ENCODE data around the gene FARP2.
A peak's percentile ranks its signal among the peaks of the same experiment; 100 is the strongest.
"Not testable (repeated sequence)": the region's sequence is repeated elsewhere in the genome, so short reads cannot be mapped to it uniquely, and the experiment has no call there.

FARP2 gene

GRCh38 chr2:241408849-241409248, 52.8 kb downstream of the FARP2 start:
- DNase-seq (ENCODE audit: low read depth in 4 of 4, low spot score in 1 of 4), result no peak

- no peak for DNase-seq (ENCODE audit: low read depth in 4 of 4, low spot score in 1 of 4)
These were observed 54.7 kb downstream of the FARP2 start for GRCh38 chr2:241410739-241411176.

DNA sequence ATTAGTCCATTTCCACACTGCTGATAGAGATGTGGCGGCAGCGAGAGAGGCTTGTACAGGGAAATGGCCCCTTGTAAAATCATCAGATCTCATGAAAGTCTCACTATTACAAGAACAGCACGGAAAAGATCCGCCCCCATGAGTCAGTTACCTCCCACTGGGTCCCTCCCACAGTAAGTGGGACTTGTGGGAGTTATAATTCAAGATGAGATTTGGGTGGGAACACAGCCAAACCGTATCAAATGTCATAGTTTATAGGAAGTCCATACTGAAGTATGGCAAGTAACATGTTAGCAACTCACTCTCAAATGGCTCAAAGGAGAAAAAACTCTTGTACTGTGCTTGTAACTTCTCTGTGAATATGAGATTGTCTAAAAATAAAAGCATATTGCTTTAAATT, 56.1 kb downstream of the FARP2 start:
- no peak for DNase-seq (ENCODE audit: low read depth in 4 of 4, low spot score in 1 of 4)

GRCh38 chr2:241413501-241413900, 57.4 kb downstream of the FARP2 start:
- not testable (repeated sequence) for DNase-seq (ENCODE audit: low read depth in 4 of 4, low spot score in 1 of 4)

GRCh38 chr2:241413929-241414580, 58.0 kb downstream of the FARP2 start:
- DNase-seq (ENCODE audit: low read depth in 4 of 4, low spot score in 1 of 4), result no peak

DNA sequence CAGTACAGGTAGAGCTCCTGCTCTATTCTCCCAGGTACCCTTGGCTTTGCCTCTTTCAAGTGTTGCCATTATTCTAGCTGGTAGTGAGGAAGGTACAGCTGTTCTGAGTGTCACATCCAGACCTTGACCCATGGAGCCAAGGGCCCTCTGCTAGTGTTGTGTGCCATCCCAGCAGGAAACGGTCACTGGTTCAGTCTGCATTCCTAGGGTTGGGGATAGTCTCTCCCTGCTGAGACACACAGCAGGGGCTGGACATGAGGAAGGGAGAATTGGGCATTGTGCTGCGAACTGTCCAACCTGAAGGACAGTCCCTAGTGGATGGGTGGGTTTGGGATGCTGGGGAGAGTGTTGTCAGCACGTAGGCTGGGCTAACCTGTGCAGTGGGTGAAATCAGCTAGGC, 59.1 kb downstream of the FARP2 start:
- no peak for DNase-seq (ENCODE audit: low read depth in 4 of 4, low spot score in 1 of 4)

DNA sequence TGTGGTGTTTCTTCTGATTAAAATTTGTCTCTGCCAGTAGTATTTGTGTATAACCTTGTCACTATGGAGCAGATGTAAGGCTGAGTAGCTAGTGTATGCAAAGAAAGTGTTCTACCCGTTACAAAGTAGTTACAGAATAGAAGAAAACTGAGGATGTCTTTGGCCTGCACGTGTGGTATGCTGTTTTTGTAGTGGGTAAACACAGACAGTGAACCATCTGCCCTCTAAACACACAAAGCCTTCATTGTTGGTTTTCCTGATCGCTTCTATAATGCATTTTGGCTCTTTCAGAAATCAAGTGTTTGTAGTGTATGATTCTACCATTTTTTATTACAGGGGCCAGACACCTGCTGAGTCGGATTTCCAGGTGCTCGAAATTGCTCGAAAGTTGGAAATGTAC, 61.5 kb downstream of the FARP2 start:
- DNase-seq (ENCODE audit: low read depth in 4 of 4, low spot score in 1 of 4), result no peak

GRCh38 chr2:241421330-241421729, 65.2 kb downstream of the FARP2 start:
- no peak for DNase-seq (ENCODE audit: low read depth in 4 of 4, low spot score in 1 of 4)

DNA sequence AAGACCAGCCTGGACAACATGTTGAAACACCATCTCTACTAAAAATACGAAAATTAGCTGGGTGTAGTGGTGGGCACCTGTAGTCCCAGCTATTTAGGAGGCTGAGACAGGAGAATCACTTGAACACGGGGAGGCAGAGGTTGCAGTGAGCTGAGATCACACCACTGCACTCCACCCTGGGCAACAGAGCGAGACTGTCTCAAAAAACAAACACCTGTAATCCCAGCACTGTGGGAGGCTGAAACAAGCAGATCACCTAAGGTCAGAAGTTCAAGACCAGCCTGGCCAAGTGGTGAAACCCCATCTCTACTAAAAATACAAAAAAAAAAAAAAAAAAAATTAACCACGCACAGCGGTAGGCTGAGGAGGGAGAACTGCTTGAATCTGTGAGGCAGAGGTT, 65.9 kb downstream of the FARP2 start:
- not testable (repeated sequence) for DNase-seq (ENCODE audit: low read depth in 4 of 4, low spot score in 1 of 4)

- no peak for DNase-seq (ENCODE audit: low read depth in 4 of 4, low spot score in 1 of 4)
These were observed 66.3 kb downstream of the FARP2 start for GRCh38 chr2:241422350-241422749.

- not testable (repeated sequence) for DNase-seq (ENCODE audit: low read depth in 4 of 4, low spot score in 1 of 4)
These were observed 67.4 kb downstream of the FARP2 start for GRCh38 chr2:241423489-241423888.

- DNase-seq (ENCODE audit: low read depth in 4 of 4, low spot score in 1 of 4), result no peak
These were observed 69.3 kb downstream of the FARP2 start for GRCh38 chr2:241425368-241425767.

DNA sequence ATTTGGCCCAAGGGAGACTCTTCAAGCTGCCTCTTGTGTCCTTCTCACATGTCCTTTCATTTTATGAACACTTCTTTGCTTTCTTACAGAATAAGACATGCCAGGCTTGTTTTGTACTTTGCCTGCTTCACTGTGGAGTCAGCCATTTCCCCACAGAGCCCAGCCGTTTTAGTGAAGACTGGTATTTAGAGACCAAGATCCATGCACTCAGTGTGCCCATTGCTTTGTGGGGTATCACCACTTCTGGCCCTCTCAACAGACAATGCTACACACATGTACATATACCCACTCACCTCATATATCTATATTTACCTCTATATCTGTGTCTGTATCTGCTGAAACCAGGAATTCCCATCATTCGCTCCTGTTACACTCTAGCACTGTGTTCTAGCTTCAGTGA, 74.1 kb downstream of the FARP2 start:
- no peak for DNase-seq (ENCODE audit: low read depth in 4 of 4, low spot score in 1 of 4)

- DNase-seq (ENCODE audit: low read depth in 4 of 4, low spot score in 1 of 4), result no peak
These were observed 76.9 kb downstream of the FARP2 start for GRCh38 chr2:241432824-241433448.

GRCh38 chr2:241437179-241437578, 81.1 kb downstream of the FARP2 start:
- no peak for DNase-seq (ENCODE audit: low read depth in 4 of 4, low spot score in 1 of 4)

DNA sequence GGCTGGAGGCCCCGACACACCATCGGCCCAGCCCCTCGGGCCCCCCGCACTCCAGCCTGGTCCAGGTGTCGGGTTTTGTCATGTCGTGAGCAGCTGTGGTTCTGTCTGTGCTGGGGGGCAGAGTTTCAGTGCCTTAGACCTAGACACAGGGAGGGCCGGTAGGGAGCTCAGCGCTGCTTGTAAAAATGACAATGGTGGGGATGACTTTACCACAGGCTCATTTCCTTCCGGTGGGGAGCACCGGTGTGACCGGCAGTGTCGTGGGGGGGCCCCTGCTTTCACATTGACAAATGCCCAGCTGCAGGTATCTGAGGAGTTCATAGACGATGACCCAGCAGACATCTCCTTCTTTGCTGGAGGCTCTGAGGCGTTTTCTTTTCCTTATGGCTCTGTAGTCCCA, 85.4 kb downstream of the FARP2 start:
- no peak for DNase-seq (ENCODE audit: low read depth in 4 of 4, low spot score in 1 of 4)

DNA sequence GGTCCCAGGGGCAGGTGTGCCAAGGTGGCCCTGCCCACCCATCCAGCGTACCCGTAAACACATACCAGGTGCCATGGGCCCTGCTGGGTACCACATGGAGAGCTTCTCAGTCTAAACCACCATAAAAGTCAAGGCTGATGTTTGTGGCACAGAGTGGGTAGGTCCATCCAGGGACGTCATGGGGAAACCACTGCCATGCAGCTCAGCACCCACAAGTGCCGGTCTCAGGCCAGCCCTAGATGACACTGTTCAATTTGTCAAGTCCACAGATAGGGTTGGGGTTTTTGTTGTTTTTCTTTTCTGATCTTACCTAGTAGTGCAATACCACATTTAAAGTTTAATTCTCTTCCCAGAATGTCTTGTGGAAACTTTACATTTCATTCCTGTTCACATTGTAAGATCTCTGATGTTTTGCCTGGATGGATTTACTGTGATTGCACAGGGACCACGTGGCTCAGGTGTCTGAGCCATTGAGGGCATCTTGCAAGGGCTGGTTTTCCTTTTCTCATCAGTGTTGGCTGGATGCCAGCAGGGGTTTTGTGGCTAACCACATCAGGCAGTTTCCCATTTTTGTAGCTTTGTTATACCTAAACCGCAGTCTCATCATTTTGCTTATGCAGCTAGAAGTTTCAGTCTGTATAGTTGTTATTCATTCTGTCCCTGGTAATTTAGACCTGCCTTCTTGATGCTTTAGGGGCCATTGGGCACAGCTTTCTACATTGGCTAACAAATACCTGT, 87.6 kb downstream of the FARP2 start:
- peak; percentile 80 to 91 (median 88) for DNase-seq (ENCODE audit: low read depth in 4 of 4, low spot score in 1 of 4)

DNA sequence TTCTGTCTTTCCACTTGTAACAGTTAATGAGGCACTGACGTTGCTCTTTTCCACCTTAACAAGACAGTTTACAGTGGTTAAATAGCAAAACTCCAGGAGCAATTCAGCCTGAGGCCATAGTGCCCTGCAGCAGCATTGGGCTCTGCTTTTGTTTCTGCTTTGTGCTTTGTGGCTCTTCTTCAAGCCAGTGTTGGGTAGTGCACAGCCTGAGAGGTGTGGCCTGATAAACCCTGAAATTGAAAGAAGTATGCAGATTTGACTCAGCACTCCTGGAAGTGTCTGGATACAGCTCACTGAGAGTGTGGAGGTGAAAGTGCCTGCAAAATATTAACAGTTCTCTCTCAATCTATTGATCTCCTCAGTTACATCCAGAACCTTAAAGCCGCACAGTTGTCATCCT, 89.3 kb downstream of the FARP2 start:
- no peak for DNase-seq (ENCODE audit: low read depth in 4 of 4, low spot score in 1 of 4)

DNA sequence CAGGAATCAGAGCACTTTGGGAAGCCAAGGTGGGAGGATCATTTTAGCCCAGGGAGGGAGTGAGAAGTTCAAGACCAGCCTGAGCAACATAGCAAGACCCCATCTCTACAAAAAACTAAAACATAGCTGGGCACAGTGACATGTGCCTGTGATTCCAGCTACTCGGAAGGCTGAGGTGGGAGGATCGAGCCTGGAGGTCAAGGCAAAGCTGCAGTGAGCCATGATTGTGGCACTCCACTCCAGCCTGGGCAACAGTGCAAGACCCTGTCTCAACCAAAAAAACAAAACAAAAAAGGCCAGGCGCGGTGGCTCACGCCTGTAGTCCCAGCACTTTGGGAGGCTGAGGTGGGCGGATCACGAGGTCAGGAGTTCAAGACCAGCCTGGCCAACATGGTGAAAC, 94.0 kb downstream of the FARP2 start:
- not testable (repeated sequence) for DNase-seq (ENCODE audit: low read depth in 4 of 4, low spot score in 1 of 4)

DNA sequence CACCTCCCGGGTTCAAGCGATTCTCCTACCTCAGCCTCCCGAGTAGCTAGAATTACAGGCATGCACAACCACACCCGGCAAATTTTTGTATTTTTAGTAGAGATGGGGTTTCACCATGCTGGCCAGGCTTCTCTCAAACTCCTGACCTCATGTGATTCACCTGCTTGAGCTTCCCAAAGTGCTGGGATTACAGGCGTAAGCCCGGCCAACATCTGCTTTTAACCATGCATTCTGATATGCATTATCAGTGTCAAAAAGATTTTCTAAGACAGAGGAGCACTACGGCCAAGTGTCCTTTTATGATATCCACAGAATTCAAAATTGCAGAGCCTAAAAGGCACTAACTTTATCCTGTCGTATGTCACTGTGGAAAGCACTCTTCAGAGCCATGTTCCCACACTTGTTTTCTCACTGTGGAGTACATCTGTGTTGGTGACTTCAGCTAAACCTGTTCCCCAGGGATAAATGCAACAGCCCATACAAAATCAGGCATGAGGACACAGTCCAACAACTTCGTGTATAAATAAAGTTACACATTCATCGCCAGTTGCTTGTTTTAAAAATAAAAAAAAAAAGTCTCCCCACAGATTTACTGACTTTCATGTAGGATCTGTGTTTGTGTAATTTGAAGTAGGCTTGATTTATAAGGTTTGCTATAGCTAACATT, 95.9 kb downstream of the FARP2 start:
- no peak for DNase-seq (ENCODE audit: low read depth in 4 of 4, low spot score in 1 of 4)

- not testable (repeated sequence) for DNase-seq (ENCODE audit: low read depth in 4 of 4, low spot score in 1 of 4)
These were observed 97.8 kb downstream of the FARP2 start for GRCh38 chr2:241453919-241454318.

Data from stimulated activated CD4-positive, alpha-beta T cell treated with anti-CD3 and anti-CD28 coated beads, Interleukin-1b, Interleukin-23, amount 100 ng/mL, for 24 hours (primary cell).